Ovary (tissue), 3 donors: ENCODE measurements around the gene ARHGEF25.

Experiments
- CTCF ChIP-seq, 3 donors: fragments of 450-650 bp in 2 of 3; fragments of 200-600 bp in 1 of 3; IDR thresholded peaks; one replicate each; pipeline versions ENCODE4 v1.5.1 to v1.8.0; 2016 to 2022; ENCODE audit warnings: antibody characterized with exemption in 3 of 3, mild to moderate bottlenecking in 1 of 3
- POLR2A ChIP-seq: fragments of 450-650 bp; IDR thresholded peaks from one replicate; pipeline ENCODE4 v1.6.1; 2017; ENCODE audit warnings: antibody characterized with exemption, mild to moderate bottlenecking, moderate library complexity
- donor health status: DM: no; HTN: no; CAD: no.

- no peak for TF ChIP-seq CTCF (IDR thresholded peaks at IDR 0.05)
- TF ChIP-seq POLR2A, result no peak
Observed at GRCh38 chr12:57641699-57642442, 30.6 kb downstream of the ARHGEF25 start.
